GM23248 (cell line): ENCODE data around the gene COL9A3. TPM values are rescaled to one million over a fixed set of nuclear protein-coding genes. Genes with fewer than 3 reads are reported as not detected.

Source experiments
- DNase-seq: peaks from one replicate; pipeline ENCODE4 v3.0.0-alpha.2; 2015
- H2AFZ ChIP-seq: fragments of 200-600 bp; sonication (generic); 2 replicates; pipeline ENCODE4 v1.6.1; 2016; ENCODE audit warnings: antibody characterized with exemption
- H3F3A ChIP-seq: fragments of 200-600 bp; sonication (generic); 2 replicates; pipeline ENCODE4 v1.6.1; 2016; ENCODE audit warnings: mild to moderate bottlenecking, antibody characterized with exemption, mixed run types; ENCODE audit not compliant: insufficient read depth
- H3K27ac ChIP-seq: fragments of 200-600 bp; sonication (generic); 2 replicates; pipeline ENCODE4 v1.5.1; 2016; ENCODE audit warnings: mild to moderate bottlenecking
- H3K27me3 ChIP-seq: fragments of 200-600 bp; sonication (generic); replicated peaks from 2 replicates; pipeline ENCODE4 v1.6.1; 2016; ENCODE audit warnings: mild to moderate bottlenecking; ENCODE audit not compliant: insufficient read depth
- H3K36me3 ChIP-seq: fragments of 200-600 bp; sonication (generic); 2 replicates; pipeline ENCODE4 v1.6.1; 2016; ENCODE audit warnings: low read depth, mild to moderate bottlenecking
- H3K4me1 ChIP-seq: fragments of 200-600 bp; sonication (generic); 2 replicates; pipeline ENCODE4 v1.6.1; 2016; ENCODE audit warnings: mild to moderate bottlenecking; ENCODE audit not compliant: insufficient read depth
- H3K4me2 ChIP-seq: fragments of 200-600 bp; sonication (generic); one replicate; pipeline ENCODE4 v1.6.1; 2016; ENCODE audit warnings: mild to moderate bottlenecking; ENCODE audit not compliant: unreplicated experiment
- H3K4me3 ChIP-seq: fragments of 200-600 bp; sonication (generic); 2 replicates; pipeline ENCODE4 v1.5.1; 2016; ENCODE audit warnings: mild to moderate bottlenecking
- H3K79me2 ChIP-seq: fragments of 200-600 bp; sonication (generic); 2 replicates; pipeline ENCODE4 v1.6.1; 2016; ENCODE audit warnings: mild to moderate bottlenecking; ENCODE audit not compliant: insufficient read depth
- H3K9ac ChIP-seq: fragments of 200-600 bp; sonication (generic); 2 replicates; pipeline ENCODE4 v1.6.1; 2016; ENCODE audit warnings: mild to moderate bottlenecking
- H3K9me2 ChIP-seq: fragments of 200-600 bp; sonication (generic); 2 replicates; pipeline ENCODE4 v1.6.1; 2016; ENCODE audit warnings: mixed run types, mild to moderate bottlenecking, moderate library complexity; ENCODE audit not compliant: insufficient read depth
- H3K9me3 ChIP-seq: fragments of 200-600 bp; sonication (generic); one replicate; pipeline ENCODE4 v1.6.1; 2017; ENCODE audit warnings: low read depth
- H4K20me1 ChIP-seq: fragments of 200-600 bp; sonication (generic); 2 replicates; pipeline ENCODE4 v1.6.0; 2016; ENCODE audit not compliant: insufficient read depth
- EZH2 ChIP-seq: fragments of 200-600 bp; sonication (generic); IDR thresholded peaks from 2 replicates; pipeline ENCODE4 v1.6.1; 2018; ENCODE audit warnings: antibody characterized with exemption, mild to moderate bottlenecking; ENCODE audit not compliant: insufficient read depth, poor library complexity, severe bottlenecking
- EZH2phosphoT487 ChIP-seq: fragments of 200-600 bp; sonication (generic); IDR thresholded peaks from 2 replicates; pipeline ENCODE4 v1.6.1; 2018; ENCODE audit warnings: antibody characterized with exemption, moderate library complexity, mild to moderate bottlenecking, low read depth; ENCODE audit not compliant: insufficient read depth
- WGBS, 2 experiments: methylation state at CpG; one replicate each; pipeline ENCODE4 v1.1.6; 2015 to 2017; ENCODE audit warnings: low lambda C conversion rate in 2 of 2, low coverage in 1 of 2; ENCODE audit errors: missing lambda C conversion rate in 2 of 2; 5-methylcytosine and 5-hydroxymethylcytosine counted together
- in situ Hi-C: fragments of 300-500 bp; cut with MboI; formaldehyde crosslinking; loops from 2 replicates; pipeline ENCODE4 v1.15.0; 2020
- polyA plus RNA-seq: library from polyadenylated mRNA; unstranded; fragments of >200 nt; fragmentation: Nextera tagmentation; extraction: Ambion mirVana; gene quantifications from 2 replicates; pipeline ENCODE4 v1.2.1, GENCODE V29; 2016
- total RNA-seq: library from RNA; depleted of rRNA; stranded (reverse); fragments of >200 nt; shearing (Covaris generic); gene quantifications from 2 replicates; pipeline ENCODE4 v1.2.3, GENCODE V29; 2014

Gene COL9A3
- total and polyA plus RNA-seq, 2 experiments from 2014 or later, result 0.25 TPM; not detected in 1

- Histone ChIP-seq H2AFZ (no peak overlapping the region), H3K4me1 (no peaks in the 10 kb centered on the region), H3K27me3 (no peaks in the 10 kb centered on the region), H4K20me1 (no peaks in the 10 kb centered on the region), H3K4me2 (no peak overlapping the region), H3K79me2 (no peaks in the 10 kb centered on the region), H3K4me3 (no peak overlapping the region), H3F3A (no peaks in the 10 kb centered on the region), H3K9me3 (no peaks in the 10 kb centered on the region), H3K36me3 (no peaks in the 10 kb centered on the region), H3K9me2 (no peaks in the 10 kb centered on the region), H3K9ac (no peak overlapping the region), H3K27ac (no peak overlapping the region)
- TF ChIP-seq EZH2 (no peak), EZH2phosphoT487 (no peak)
- in situ Hi-C loops, result loop anchor here (10.0 to 25.0 kb wide), 2 partner anchors 111 to 273 kb away; no protein-coding TSS in a partner anchor
- 16 to 18% methylated on average over 5 to 9 of the region's 11 CpGs for WGBS, 2 experiments
- no peak for DNase-seq
Observed at GRCh38 chr20:62785393-62785792, 31.5 kb upstream of the COL9A3 start.

DNA sequence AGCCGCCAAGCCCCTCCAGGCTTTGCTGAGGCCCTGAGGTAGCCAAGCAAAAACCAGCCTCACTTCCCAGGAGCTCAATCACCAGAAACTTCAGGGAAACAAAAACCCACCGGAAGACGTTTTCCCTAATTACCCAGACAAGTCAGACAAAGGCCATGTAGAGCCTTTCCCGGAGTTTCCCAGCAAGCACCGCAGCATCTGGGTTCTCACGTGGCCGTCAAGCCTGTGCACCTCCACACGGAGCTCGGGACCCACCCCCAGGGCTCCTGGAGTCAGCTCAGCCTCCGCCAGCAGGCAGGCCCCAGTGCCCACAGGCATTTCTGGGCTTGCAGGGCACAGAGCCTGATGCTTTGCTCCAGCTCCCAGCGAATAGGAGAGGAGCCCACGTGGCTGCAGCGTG, 30.7 kb upstream of the COL9A3 start:
- Histone ChIP-seq H4K20me1 (no peaks in the 10 kb centered on the region), H3K79me2 (no peaks in the 10 kb centered on the region), H3K4me2 (no peak overlapping the region), H3K9me2 (no peaks in the 10 kb centered on the region), H3K9me3 (no peaks in the 10 kb centered on the region), H3K27me3 (no peaks in the 10 kb centered on the region), H3K27ac (no peak overlapping the region), H2AFZ (no peak overlapping the region), H3F3A (no peaks in the 10 kb centered on the region), H3K9ac (no peak overlapping the region), H3K4me3 (no peak overlapping the region), H3K36me3 (no peaks in the 10 kb centered on the region), H3K4me1 (no peaks in the 10 kb centered on the region)
- TF ChIP-seq EZH2phosphoT487 (no peak), EZH2 (no peak)
- 47 to 49% methylated on average over 13 of the region's 13 CpGs for WGBS, 2 experiments
- in situ Hi-C loops, result loop anchor here (10.0 to 25.0 kb wide), 2 partner anchors 111 to 274 kb away; no protein-coding TSS in a partner anchor
- no peak for DNase-seq

DNA sequence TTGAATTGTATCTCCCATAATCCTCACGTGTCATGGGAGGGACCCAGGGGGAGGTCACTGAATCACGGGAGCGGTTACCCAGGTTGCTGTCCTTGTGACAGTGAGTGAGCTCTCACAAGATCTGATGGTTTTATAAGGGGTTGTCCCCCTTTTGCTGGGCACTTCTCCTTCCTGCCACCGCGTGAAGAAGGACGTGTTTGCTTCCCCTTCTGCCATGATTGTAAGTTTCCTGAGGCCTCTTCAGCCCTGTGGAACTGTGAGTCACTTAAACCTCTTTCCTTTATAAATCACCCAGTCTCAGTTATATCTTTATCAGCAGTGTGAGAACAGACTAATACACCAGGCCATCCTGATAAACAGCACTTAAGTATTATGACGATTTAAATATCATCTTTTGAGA, 29.5 kb upstream of the COL9A3 start:
- Histone ChIP-seq H2AFZ (no peak overlapping the region), H3K36me3 (no peaks in the 10 kb centered on the region), H3K27ac (no peak overlapping the region), H3K9me3 (no peaks in the 10 kb centered on the region), H3K4me3 (no peak overlapping the region), H3K9me2 (no peaks in the 10 kb centered on the region), H3K27me3 (no peaks in the 10 kb centered on the region), H3K79me2 (no peaks in the 10 kb centered on the region), H3K9ac (no peak overlapping the region), H4K20me1 (no peaks in the 10 kb centered on the region), H3F3A (peaks cover 8% of the 10 kb centered on the region; the same call in 1 of the 2 replicates), H3K4me2 (no peak overlapping the region), H3K4me1 (0 out of 2 replicates have a peak, but pooled peaks cover 8% of the 10 kb centered on the region)
- DNase-seq, result no peak
- TF ChIP-seq EZH2phosphoT487, result no peak
- TF ChIP-seq EZH2, result no peak
- WGBS, 2 experiments, result 80 to 85% methylated on average over 7 of the region's 7 CpGs
- in situ Hi-C loops, result loop anchor here (10.0 to 25.0 kb wide), 2 partner anchors 113 to 275 kb away; no protein-coding TSS in a partner anchor

GRCh38 chr20:62787866-62788265, 29.0 kb upstream of the COL9A3 start:
- no peak for DNase-seq
- in situ Hi-C loops, result loop anchor here (10.0 to 25.0 kb wide), 2 partner anchors 113 to 276 kb away; no protein-coding TSS in a partner anchor
- WGBS, 2 experiments, result 53 to 57% methylated on average over 5 of the region's 5 CpGs
- no peaks in the 10 kb centered on the region for H3K79me2 ChIP-seq
- H3K9ac ChIP-seq, result no peak overlapping the region
- no peaks in the 10 kb centered on the region for H3K27me3 ChIP-seq
- H3K36me3 ChIP-seq, result no peaks in the 10 kb centered on the region
- no peak overlapping the region for H2AFZ ChIP-seq
- H4K20me1 ChIP-seq, result no peaks in the 10 kb centered on the region
- H3K4me3 ChIP-seq, result no peak overlapping the region
- no peak overlapping the region for H3K27ac ChIP-seq
- no peaks in the 10 kb centered on the region for H3K9me3 ChIP-seq
- H3K4me1 ChIP-seq, result 0 out of 2 replicates have a peak, but pooled peaks cover 10% of the 10 kb centered on the region
- no peaks in the 10 kb centered on the region for H3K9me2 ChIP-seq
- TF ChIP-seq EZH2, result no peak
- no peak for TF ChIP-seq EZH2phosphoT487
- no peak overlapping the region for H3K4me2 ChIP-seq
- peaks cover 10% of the 10 kb centered on the region; the same call in 1 of the 2 replicates for H3F3A ChIP-seq
